ENCODE measurements around the gene MOSPD3. TPM values are rescaled to one million over a fixed set of nuclear protein-coding genes. Genes with fewer than 3 reads are reported as not detected.
"Not testable (repeated sequence)": the region's sequence is repeated elsewhere in the genome, so short reads cannot be mapped to it uniquely, and the experiment has no call there.

MOSPD3 gene
- 10 to 100 TPM; 11.9 to 17.2 (median 14.4) TPM for total RNA-seq
- long read RNA-seq, donor 1, transcript MOSPD3-201 (6 exons, 1,053 nt): minor isoform, 5 of 22 reads
- long read RNA-seq, donor 1, transcript MOSPD3-203 (5 exons, 1,191 nt): major isoform, 10 of 22 reads
- long read RNA-seq, donor 1, partial matches to known transcripts: 0 of 22 reads
- long read RNA-seq, donor 1, other reads (novel, unspliced or antisense): 3 of 22 reads
- long read RNA-seq, donor 2, transcript MOSPD3-203 (5 exons, 1,191 nt): major isoform, 10 of 23 reads
- long read RNA-seq, donor 2, transcript MOSPD3-201 (6 exons, 1,053 nt): minor isoform, 5 of 23 reads
- long read RNA-seq, donor 2, partial matches to known transcripts: 0 of 23 reads
- long read RNA-seq, donor 2, other reads (novel, unspliced or antisense): 7 of 23 reads

DNA sequence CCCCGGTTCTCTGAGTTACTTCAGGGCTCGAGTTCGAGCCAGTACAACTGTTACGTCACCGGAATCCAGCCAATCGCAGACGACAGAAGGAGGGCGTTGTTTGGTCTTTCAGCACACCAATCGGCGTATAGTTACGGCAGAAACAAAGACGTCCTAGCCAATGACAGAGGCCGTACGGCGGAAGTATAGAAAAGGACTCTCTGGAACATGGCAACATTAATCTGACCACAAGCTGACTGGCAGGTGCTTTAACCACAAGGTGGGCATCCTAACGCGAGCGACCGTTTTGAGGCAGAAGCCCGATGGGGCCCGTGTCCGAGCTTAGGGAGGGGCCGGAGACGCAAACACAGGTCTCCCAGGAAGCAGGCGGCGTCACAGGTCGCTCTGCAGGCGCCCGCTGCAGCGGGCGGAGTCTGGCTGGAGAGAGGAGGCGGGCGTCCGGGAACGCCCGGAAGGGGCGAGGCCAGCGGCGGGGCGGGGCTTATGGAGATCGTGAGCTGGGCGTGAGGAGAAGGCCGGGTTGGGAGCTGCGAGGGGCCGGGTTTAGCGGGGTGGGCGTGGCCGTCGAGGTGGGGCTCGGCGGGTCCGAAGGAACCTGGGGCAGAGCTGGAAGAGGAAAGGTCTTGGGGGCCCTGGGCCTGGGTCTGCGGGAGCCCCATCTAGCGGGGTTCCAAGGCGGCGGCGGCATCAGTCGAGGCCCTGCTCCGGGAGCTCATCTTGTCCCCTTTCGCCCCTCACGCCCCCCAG is at the start of gene MOSPD3:
TSS of gene MOSPD3 (plus strand) at position 558 of the 747 bp plus-strand sequence. CDS start 252 bp downstream, outside the sequence.
- intact Hi-C loops (cut with DNase I, micrococcal nuclease): no loop called here
- H3K36me3 ChIP-seq (ENCODE audit: low read depth): no peaks in the 10 kb centered on the region
- H3K4me3 ChIP-seq: peak within 1 kb of the TSS; percentile 31
- DNase-seq: peak; percentile 99
- no peaks in the 10 kb centered on the region for H3K9me3 ChIP-seq
- peak; percentile 97 for ATAC-seq
- H3K4me1 ChIP-seq (ENCODE audit: low read depth): no peaks in the 10 kb centered on the region
- TF ChIP-seq, protein P1, sequence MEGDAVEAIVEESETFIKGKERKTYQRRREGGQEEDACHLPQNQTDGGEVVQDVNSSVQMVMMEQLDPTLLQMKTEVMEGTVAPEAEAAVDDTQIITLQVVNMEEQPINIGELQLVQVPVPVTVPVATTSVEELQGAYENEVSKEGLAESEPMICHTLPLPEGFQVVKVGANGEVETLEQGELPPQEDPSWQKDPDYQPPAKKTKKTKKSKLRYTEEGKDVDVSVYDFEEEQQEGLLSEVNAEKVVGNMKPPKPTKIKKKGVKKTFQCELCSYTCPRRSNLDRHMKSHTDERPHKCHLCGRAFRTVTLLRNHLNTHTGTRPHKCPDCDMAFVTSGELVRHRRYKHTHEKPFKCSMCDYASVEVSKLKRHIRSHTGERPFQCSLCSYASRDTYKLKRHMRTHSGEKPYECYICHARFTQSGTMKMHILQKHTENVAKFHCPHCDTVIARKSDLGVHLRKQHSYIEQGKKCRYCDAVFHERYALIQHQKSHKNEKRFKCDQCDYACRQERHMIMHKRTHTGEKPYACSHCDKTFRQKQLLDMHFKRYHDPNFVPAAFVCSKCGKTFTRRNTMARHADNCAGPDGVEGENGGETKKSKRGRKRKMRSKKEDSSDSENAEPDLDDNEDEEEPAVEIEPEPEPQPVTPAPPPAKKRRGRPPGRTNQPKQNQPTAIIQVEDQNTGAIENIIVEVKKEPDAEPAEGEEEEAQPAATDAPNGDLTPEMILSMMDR (IDR thresholded peaks at IDR 0.05): no peak

- TF ChIP-seq, protein P1 (IDR thresholded peaks at IDR 0.05): no peak
- no peak for DNase-seq
- no peaks in the 10 kb centered on the region for H3K36me3 ChIP-seq (ENCODE audit: low read depth)
- no peak overlapping the region for H3K4me3 ChIP-seq
- intact Hi-C loops (cut with DNase I, micrococcal nuclease): loop anchor here in 1 of 2 donors (5.0 kb wide), 1 partner anchor 101 kb away; the partner anchor contains the start of gene SPACDR
- ATAC-seq: no peak
- peaks cover 6% of the 10 kb centered on the region for H3K4me1 ChIP-seq (ENCODE audit: low read depth)
- no peaks in the 10 kb centered on the region for H3K9me3 ChIP-seq
Measured at GRCh38 chr7:100563100-100563564, 49.2 kb upstream of the MOSPD3 start.

DNA sequence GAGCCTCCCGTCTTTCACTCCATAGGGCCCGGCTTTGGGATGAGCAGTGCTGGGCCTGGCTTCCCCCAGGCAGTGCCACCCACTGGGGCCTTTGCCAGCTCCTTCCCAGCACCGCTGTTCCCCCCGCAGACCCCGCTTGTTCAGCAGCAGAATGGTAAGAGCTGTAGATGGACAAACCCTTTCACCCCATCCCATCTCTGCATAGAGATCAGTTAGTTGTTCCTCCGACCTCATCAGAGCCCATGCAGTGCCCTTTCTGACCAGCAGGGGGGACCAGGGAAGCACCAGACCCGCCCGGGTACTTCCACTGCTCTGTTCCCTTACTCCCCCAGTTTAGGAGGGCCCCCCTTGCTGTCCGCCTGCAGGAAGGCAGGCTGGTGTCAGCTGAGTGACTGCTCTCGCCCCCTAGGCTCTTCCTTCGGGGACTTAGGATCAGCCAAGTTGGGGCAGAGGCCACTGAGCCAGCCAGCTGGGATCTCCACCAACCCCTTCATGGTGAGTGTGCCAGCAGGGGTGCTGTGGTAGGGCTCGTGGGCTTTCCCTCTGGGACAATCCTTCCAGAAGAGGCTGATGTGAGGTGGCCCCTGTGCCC is 48.4 kb upstream of the MOSPD3 start:
- H3K4me3 ChIP-seq: no peak overlapping the region
- H3K36me3 ChIP-seq (ENCODE audit: low read depth): no peaks in the 10 kb centered on the region
- DNase-seq: peak; percentile 80 to 93 (median 87)
- peak; percentile 68 for ATAC-seq
- intact Hi-C loops (cut with DNase I, micrococcal nuclease): loop anchor here in 1 of 2 donors (5.0 kb wide), 1 partner anchor 102 kb away; the partner anchor contains the start of gene SPACDR
- TF ChIP-seq, protein P1 (IDR thresholded peaks at IDR 0.05): peak; percentile 86
- peaks cover 14% of the 10 kb centered on the region for H3K4me1 ChIP-seq (ENCODE audit: low read depth)
- no peaks in the 10 kb centered on the region for H3K9me3 ChIP-seq

DNA sequence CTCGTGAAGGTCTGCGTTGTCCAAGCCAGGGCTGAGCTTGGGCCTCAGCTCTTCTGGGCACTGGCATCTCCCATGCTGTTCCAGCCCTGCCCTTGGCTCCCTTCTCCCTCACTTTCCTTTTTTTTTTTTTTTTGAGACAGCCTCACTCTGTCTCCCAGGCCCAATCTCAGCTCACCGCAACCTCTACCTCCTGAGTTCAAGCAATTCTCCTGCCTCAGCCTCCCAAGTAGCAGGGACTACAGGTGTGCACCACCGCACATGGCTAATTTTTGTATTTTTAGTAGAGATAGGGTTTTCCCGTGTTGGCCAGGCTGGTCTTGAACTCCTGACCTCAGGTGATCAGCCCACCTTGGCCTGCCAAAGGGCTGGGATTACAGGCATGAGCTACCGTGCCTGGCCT is 47.9 kb upstream of the MOSPD3 start:
- not testable (repeated sequence) for DNase-seq; ATAC-seq; H3K4me3 ChIP-seq; H3K36me3 ChIP-seq (ENCODE audit: low read depth); H3K9me3 ChIP-seq
- intact Hi-C loops (cut with DNase I, micrococcal nuclease): loop anchor here in 1 of 2 donors (5.0 kb wide), 1 partner anchor 102 kb away; the partner anchor contains the start of gene SPACDR
- peaks cover 19% of the 10 kb centered on the region for H3K4me1 ChIP-seq (ENCODE audit: low read depth)

DNA sequence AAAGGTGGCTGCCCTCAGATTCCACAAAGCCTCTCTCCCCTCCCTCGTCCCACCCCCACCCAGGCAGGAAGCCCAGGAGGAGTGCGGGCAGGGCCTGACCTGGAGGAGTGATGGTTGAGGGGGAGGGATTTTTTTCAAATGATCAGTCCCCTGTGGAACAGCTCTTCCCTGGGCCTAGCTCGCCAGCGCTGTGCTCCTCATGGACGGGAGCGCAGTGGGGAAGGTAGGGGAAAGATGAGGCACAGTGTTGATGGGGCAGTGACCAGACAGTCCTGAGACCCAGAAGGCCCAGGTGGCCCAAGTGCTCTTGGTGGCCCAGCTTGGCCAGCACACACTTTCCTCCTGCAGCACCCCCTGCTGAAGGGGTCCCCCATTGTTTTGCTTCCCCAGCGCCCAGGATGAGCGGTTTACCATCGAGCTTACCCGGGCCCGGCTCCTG is 47.2 kb upstream of the MOSPD3 start:
- Histone ChIP-seq H3K4me1 (ENCODE audit: low read depth) (peaks cover 26% of the 10 kb centered on the region), H3K4me3 (no peak overlapping the region), H3K36me3 (ENCODE audit: low read depth) (no peaks in the 10 kb centered on the region), H3K9me3 (no peaks in the 10 kb centered on the region)
- ATAC-seq (no peak), DNase-seq (peak in 1 of 3 donors; percentile 43)
- TF ChIP-seq, protein P1 (IDR thresholded peaks at IDR 0.05): no peak
- intact Hi-C loops (cut with DNase I, micrococcal nuclease): no loop called here
